ENCODE data around the gene SH3RF3.

The SH3RF3 gene

GRCh38 chr2:109374548-109375130, 245.6 kb downstream of the SH3RF3 start:
- Histone ChIP-seq H3K9me3 (no peaks in the 10 kb centered on the region), H4K20me1 (peaks cover 20% of the 10 kb centered on the region; the same call in 1 of the 2 replicates), H3K4me3 (no peak overlapping the region), H3K36me3 (peaks cover 42% of the 10 kb centered on the region), H3K4me1 (peaks cover 18% of the 10 kb centered on the region), H3K27ac (peak overlapping the region; percentile 35; the same call in 1 of the 2 replicates), H3K27me3 (no peaks in the 10 kb centered on the region), H3K9ac (no peak overlapping the region), H3K4me2 (peak overlapping the region; percentile 48; the same call in 1 of the 2 replicates)
- no peak for TF ChIP-seq Cebpa-rat (IDR thresholded peaks at IDR 0.05)

- H3K4me1 ChIP-seq = peaks cover 18% of the 10 kb centered on the region
- H3K4me2 ChIP-seq = no peak overlapping the region
- H3K36me3 ChIP-seq = peaks cover 42% of the 10 kb centered on the region
- H3K9ac ChIP-seq = no peak overlapping the region
- H3K9me3 ChIP-seq = no peaks in the 10 kb centered on the region
- H3K27ac ChIP-seq = no peak overlapping the region
- H3K4me3 ChIP-seq = no peak overlapping the region
- no peak for TF ChIP-seq Cebpa-rat (IDR thresholded peaks at IDR 0.05)
- H4K20me1 ChIP-seq = peaks cover 21% of the 10 kb centered on the region; the same call in 1 of the 2 replicates
- H3K27me3 ChIP-seq = no peaks in the 10 kb centered on the region
Measured at GRCh38 chr2:109375131-109375561, 246.1 kb downstream of the SH3RF3 start.

- H3K4me2 ChIP-seq = no peak overlapping the region
- H3K9me3 ChIP-seq = no peaks in the 10 kb centered on the region
- H3K27me3 ChIP-seq = no peaks in the 10 kb centered on the region
- H4K20me1 ChIP-seq = peaks cover 25% of the 10 kb centered on the region; the same call in 1 of the 2 replicates
- peaks cover 18% of the 10 kb centered on the region for H3K4me1 ChIP-seq
- H3K9ac ChIP-seq = no peak overlapping the region
- H3K4me3 ChIP-seq = no peak overlapping the region
- H3K36me3 ChIP-seq = peaks cover 45% of the 10 kb centered on the region
- no peak for TF ChIP-seq Cebpa-rat (IDR thresholded peaks at IDR 0.05)
- H3K27ac ChIP-seq = no peak overlapping the region
Measured at GRCh38 chr2:109375656-109376055, 246.7 kb downstream of the SH3RF3 start.

- peaks cover 18% of the 10 kb centered on the region for H3K4me1 ChIP-seq
Measured at GRCh38 chr2:109376115-109376514, 247.1 kb downstream of the SH3RF3 start.

GRCh38 chr2:109376796-109377495, 247.9 kb downstream of the SH3RF3 start:
- no peak for TF ChIP-seq Cebpa-rat (IDR thresholded peaks at IDR 0.05)
- Histone ChIP-seq H3K4me2 (no peak overlapping the region), H3K27ac (no peak overlapping the region), H3K4me3 (no peak overlapping the region), H3K36me3 (peaks cover 44% of the 10 kb centered on the region), H3K9ac (no peak overlapping the region), H3K9me3 (no peaks in the 10 kb centered on the region), H3K4me1 (peaks cover 27% of the 10 kb centered on the region), H4K20me1 (peaks cover 32% of the 10 kb centered on the region; the same call in 1 of the 2 replicates), H3K27me3 (no peaks in the 10 kb centered on the region)

More at GRCh38 chr2:109376115-109376514, 247.1 kb downstream of the SH3RF3 start:
- Histone ChIP-seq H4K20me1 (peaks cover 26% of the 10 kb centered on the region; the same call in 1 of the 2 replicates), H3K27me3 (no peaks in the 10 kb centered on the region), H3K4me2 (no peak overlapping the region), H3K36me3 (peaks cover 50% of the 10 kb centered on the region), H3K27ac (no peak overlapping the region), H3K9me3 (no peaks in the 10 kb centered on the region), H3K9ac (no peak overlapping the region), H3K4me3 (no peak overlapping the region)
- no peak for TF ChIP-seq Cebpa-rat (IDR thresholded peaks at IDR 0.05)

GRCh38 chr2:109377976-109378375, 249.0 kb downstream of the SH3RF3 start:
- Histone ChIP-seq H3K27me3 (no peaks in the 10 kb centered on the region), H3K4me3 (no peak overlapping the region), H3K27ac (no peak overlapping the region), H3K9ac (no peak overlapping the region), H4K20me1 (peaks cover 42% of the 10 kb centered on the region; the same call in 1 of the 2 replicates), H3K9me3 (no peaks in the 10 kb centered on the region), H3K4me2 (no peak overlapping the region), H3K4me1 (peaks cover 36% of the 10 kb centered on the region), H3K36me3 (peaks cover 33% of the 10 kb centered on the region)
- TF ChIP-seq Cebpa-rat (IDR thresholded peaks at IDR 0.05) = no peak

GRCh38 chr2:109378682-109379081, 249.7 kb downstream of the SH3RF3 start:
- no peak overlapping the region for H3K9ac ChIP-seq

GRCh38 chr2:109379507-109379906, 250.5 kb downstream of the SH3RF3 start:
- Histone ChIP-seq H3K4me3 (no peak overlapping the region), H3K4me2 (no peak overlapping the region), H3K4me1 (peaks cover 36% of the 10 kb centered on the region), H4K20me1 (peaks cover 47% of the 10 kb centered on the region; the same call in 1 of the 2 replicates), H3K36me3 (peaks cover 23% of the 10 kb centered on the region), H3K9me3 (no peaks in the 10 kb centered on the region), H3K27ac (no peak overlapping the region), H3K27me3 (no peaks in the 10 kb centered on the region), H3K9ac (no peak overlapping the region)
- TF ChIP-seq Cebpa-rat (IDR thresholded peaks at IDR 0.05) = no peak

More at GRCh38 chr2:109378682-109379081, 249.7 kb downstream of the SH3RF3 start:
- Histone ChIP-seq H3K9me3 (no peaks in the 10 kb centered on the region), H4K20me1 (peaks cover 47% of the 10 kb centered on the region; the same call in 1 of the 2 replicates), H3K27ac (no peak overlapping the region), H3K27me3 (no peaks in the 10 kb centered on the region), H3K4me1 (peaks cover 36% of the 10 kb centered on the region), H3K4me3 (no peak overlapping the region), H3K4me2 (no peak overlapping the region), H3K36me3 (peaks cover 31% of the 10 kb centered on the region)
- no peak for TF ChIP-seq Cebpa-rat (IDR thresholded peaks at IDR 0.05)

- Histone ChIP-seq H3K4me1 (peaks cover 42% of the 10 kb centered on the region), H4K20me1 (peaks cover 47% of the 10 kb centered on the region; the same call in 1 of the 2 replicates)
- TF ChIP-seq Cebpa-rat (IDR thresholded peaks at IDR 0.05) = no peak
Measured at GRCh38 chr2:109380502-109381326, 251.7 kb downstream of the SH3RF3 start.

More at GRCh38 chr2:109380502-109381326, 251.7 kb downstream of the SH3RF3 start:
- Histone ChIP-seq H3K27me3 (no peaks in the 10 kb centered on the region), H3K9me3 (no peaks in the 10 kb centered on the region), H3K4me3 (no peak overlapping the region), H3K4me2 (no peak overlapping the region), H3K27ac (no peak overlapping the region), H3K36me3 (peaks cover 13% of the 10 kb centered on the region; the same call in 1 of the 2 replicates), H3K9ac (no peak overlapping the region)

Measured in BLaER1 (cell line).